ENCODE results near the gene EME2. TPM values are rescaled to one million over a fixed set of nuclear protein-coding genes. Genes with fewer than 3 reads are reported as not detected.

Gene EME2
- total RNA-seq, 8 experiments from 2014 or later, result 4.6 to 21.1 (median 6.4) TPM

- Histone ChIP-seq H3K4me1 (replicated peaks in 1 of 2) (peaks cover 16 to 17% of the 10 kb centered on the region in 2 donors), H3K27ac (peak within 1 kb of the TSS; percentile 93 to 95), H3K4me3 (peak within 1 kb of the TSS; percentile 73 to 96 (median 84))
- WGBS, 10 experiments, result no CpG with 5 or more reads among the region's 108 CpGs
- ATAC-seq (replicated peaks in 6 of 8), result peak; percentile 56 to 73 (median 70)
- in situ Hi-C loops (cut with MboI; ENCODE audit: low pct_unique_long_range_greater_than_20kb in 2 of 9, low sequenced_read_pairs in 9 of 9, unreplicated experiment in 9 of 9), result no loop called here
Observed at GRCh38 chr16:1772908-1773702, 495 bp downstream of the EME2 start, which contains the start of gene MRPS34. MRPS34 (minus strand) TSS chr16:1773134; CDS start chr16:1773119, 15 bp downstream.

GRCh38 chr16:1773703-1774447, 1.3 kb downstream of the EME2 start:
- Histone ChIP-seq H3K27ac (peak overlapping the region; percentile 93 to 95), H3K4me3 (peak overlapping the region; percentile 73 to 96 (median 84)), H3K4me1 (replicated peaks in 1 of 2) (peaks cover 16 to 17% of the 10 kb centered on the region in 2 donors)
- in situ Hi-C loops (cut with MboI; ENCODE audit: low pct_unique_long_range_greater_than_20kb in 2 of 9, low sequenced_read_pairs in 9 of 9, unreplicated experiment in 9 of 9), result no loop called here
- WGBS, 10 experiments, result 0 to 18% (median 0%) methylated on average over 1 to 6 of the region's 45 CpGs; no CpG with 5 or more reads in 5 of the 10 experiments
- ATAC-seq (replicated peaks in 6 of 8), result peak in 3 of 8 experiments; percentile 0 to 3 (median 2)

GRCh38 chr16:1774448-1774780, 1.8 kb downstream of the EME2 start:
- WGBS, 10 experiments, result 80% methylated on average over 1 to 2 of the region's 7 CpGs; no CpG with 5 or more reads in 8 of the 10 experiments
- no peak for ATAC-seq (replicated peaks in 6 of 8)
- Histone ChIP-seq H3K4me1 (replicated peaks in 1 of 2) (peaks cover 16 to 17% of the 10 kb centered on the region in 2 donors), H3K4me3 (peak overlapping the region; percentile 73 to 96 (median 84)), H3K27ac (no peak overlapping the region)
- in situ Hi-C loops (cut with MboI; ENCODE audit: low pct_unique_long_range_greater_than_20kb in 2 of 9, low sequenced_read_pairs in 9 of 9, unreplicated experiment in 9 of 9), result no loop called here

GRCh38 chr16:1775006-1775845, 2.6 kb downstream of the EME2 start:
- no peak overlapping the region for H3K27ac ChIP-seq
- no peak for ATAC-seq (replicated peaks in 6 of 8)
- peaks cover 14 to 15% of the 10 kb centered on the region in 2 donors for H3K4me1 ChIP-seq (replicated peaks in 1 of 2)
- H3K4me3 ChIP-seq, result no peak overlapping the region
- 85 to 100% (median 89%) methylated on average over 2 to 6 of the region's 30 CpGs; no CpG with 5 or more reads in 6 of the 10 experiments for WGBS, 10 experiments
- in situ Hi-C loops (cut with MboI; ENCODE audit: low pct_unique_long_range_greater_than_20kb in 2 of 9, low sequenced_read_pairs in 9 of 9, unreplicated experiment in 9 of 9), result no loop called here

GRCh38 chr16:1775846-1776671, 3.4 kb downstream of the EME2 start:
- H3K4me1 ChIP-seq (replicated peaks in 1 of 2), result peaks cover 13 to 14% of the 10 kb centered on the region in 2 donors
- no peak overlapping the region for H3K27ac ChIP-seq
- WGBS, 10 experiments, result 86 to 100% (median 96%) methylated on average over 1 to 7 of the region's 28 CpGs; no CpG with 5 or more reads in 6 of the 10 experiments
- in situ Hi-C loops (cut with MboI; ENCODE audit: low pct_unique_long_range_greater_than_20kb in 2 of 9, low sequenced_read_pairs in 9 of 9, unreplicated experiment in 9 of 9), result no loop called here
- no peak overlapping the region for H3K4me3 ChIP-seq
- no peak for ATAC-seq (replicated peaks in 6 of 8)

GRCh38 chr16:1776672-1776955, 4.0 kb downstream of the EME2 start:
- in situ Hi-C loops (cut with MboI; ENCODE audit: low pct_unique_long_range_greater_than_20kb in 2 of 9, low sequenced_read_pairs in 9 of 9, unreplicated experiment in 9 of 9), result no loop called here
- no peak overlapping the region for H3K4me3 ChIP-seq
- ATAC-seq (replicated peaks in 6 of 8), result no peak
- no peak overlapping the region for H3K27ac ChIP-seq
- H3K4me1 ChIP-seq (replicated peaks in 1 of 2), result peaks cover 18% of the 10 kb centered on the region in 2 donors
- WGBS, 10 experiments, result 64 to 100% (median 88%) methylated on average over 2 to 4 of the region's 13 CpGs; no CpG with 5 or more reads in 6 of the 10 experiments

GRCh38 chr16:1776991-1777374, 4.4 kb downstream of the EME2 start:
- in situ Hi-C loops (cut with MboI; ENCODE audit: low pct_unique_long_range_greater_than_20kb in 2 of 9, low sequenced_read_pairs in 9 of 9, unreplicated experiment in 9 of 9), result no loop called here
- WGBS, 10 experiments, result 90 to 100% (median 94%) methylated on average over 1 to 9 of the region's 22 CpGs; no CpG with 5 or more reads in 7 of the 10 experiments
- H3K4me1 ChIP-seq (replicated peaks in 1 of 2), result peaks cover 18% of the 10 kb centered on the region in 2 donors
- H3K4me3 ChIP-seq, result no peak overlapping the region
- ATAC-seq (replicated peaks in 6 of 8), result no peak
- H3K27ac ChIP-seq, result no peak overlapping the region

DNA sequence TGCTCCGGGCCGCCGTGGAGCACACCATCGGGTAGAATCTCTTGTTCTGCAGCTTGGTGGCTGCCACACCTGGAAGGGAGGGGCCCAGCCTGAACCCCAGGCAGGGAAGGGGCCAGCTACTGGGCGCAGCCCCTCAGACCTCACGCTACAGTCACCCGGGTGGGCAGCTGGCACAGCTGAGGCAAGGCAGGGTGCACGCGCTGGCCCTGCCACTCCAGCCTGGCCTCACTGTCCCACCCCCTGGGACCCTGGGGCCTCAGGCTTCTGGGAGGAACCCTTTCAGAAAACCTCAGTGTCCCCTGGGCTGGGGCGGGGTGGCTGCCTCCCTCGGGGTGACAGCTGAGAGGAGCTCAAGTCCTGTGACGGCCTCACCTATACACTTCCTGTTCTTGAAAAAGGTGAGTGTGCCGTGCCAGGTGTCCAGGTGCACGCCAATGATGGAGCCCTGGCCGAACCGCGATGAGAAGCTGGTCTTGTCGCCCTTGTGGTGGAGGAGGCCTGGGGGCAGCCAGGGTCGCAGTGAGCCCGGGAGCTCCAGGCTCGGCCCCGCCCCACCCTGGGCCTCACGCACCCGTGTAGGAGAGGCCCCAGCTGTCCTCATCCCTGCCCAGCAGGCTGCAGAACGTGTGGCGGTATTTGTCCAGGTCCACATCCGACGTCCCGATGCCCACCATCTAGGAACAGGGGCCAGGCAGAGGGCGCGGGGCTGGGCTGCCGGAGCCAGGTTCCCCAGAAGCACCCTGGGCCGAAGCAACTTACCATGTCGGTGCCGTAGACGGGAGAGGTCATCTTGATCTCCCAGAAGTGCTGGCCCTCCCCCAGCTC, 5.0 kb downstream of the EME2 start:
- WGBS, 10 experiments, result 60 to 100% (median 82%) methylated on average over 1 to 8 of the region's 36 CpGs; no CpG with 5 or more reads in 5 of the 10 experiments
- Histone ChIP-seq H3K4me3 (no peak overlapping the region), H3K27ac (no peak overlapping the region), H3K4me1 (replicated peaks in 1 of 2) (peaks cover 18% of the 10 kb centered on the region in 2 donors)
- in situ Hi-C loops (cut with MboI; ENCODE audit: low pct_unique_long_range_greater_than_20kb in 2 of 9, low sequenced_read_pairs in 9 of 9, unreplicated experiment in 9 of 9), result no loop called here
- no peak for ATAC-seq (replicated peaks in 6 of 8)

- no peak overlapping the region for H3K4me3 ChIP-seq
- ATAC-seq (replicated peaks in 6 of 8), result no peak
Observed at GRCh38 chr16:1778200-1779179, 5.9 kb downstream of the EME2 start.

GRCh38 chr16:1779234-1779701, 6.7 kb downstream of the EME2 start:
- in situ Hi-C loops (cut with MboI; ENCODE audit: low pct_unique_long_range_greater_than_20kb in 2 of 9, low sequenced_read_pairs in 9 of 9, unreplicated experiment in 9 of 9), result no loop called here
- ATAC-seq (replicated peaks in 6 of 8), result no peak
- peaks cover 20 to 21% of the 10 kb centered on the region in 2 donors for H3K4me1 ChIP-seq (replicated peaks in 1 of 2)
- WGBS, 10 experiments, result 40 to 87% (median 50%) methylated on average over 1 to 4 of the region's 8 CpGs; no CpG with 5 or more reads in 6 of the 10 experiments
- H3K4me3 ChIP-seq, result no peak overlapping the region
- H3K27ac ChIP-seq, result no peak overlapping the region

More at GRCh38 chr16:1778200-1779179, 5.9 kb downstream of the EME2 start:
- 0 to 100% (median 76%) methylated on average over 1 to 12 of the region's 34 CpGs; no CpG with 5 or more reads in 4 of the 10 experiments for WGBS, 10 experiments
- peaks cover 18% of the 10 kb centered on the region in 2 donors for H3K4me1 ChIP-seq (replicated peaks in 1 of 2)
- no peak overlapping the region for H3K27ac ChIP-seq
- in situ Hi-C loops (cut with MboI; ENCODE audit: low pct_unique_long_range_greater_than_20kb in 2 of 9, low sequenced_read_pairs in 9 of 9, unreplicated experiment in 9 of 9), result no loop called here

All from motor neuron (in vitro differentiated cells).